ENCODE data around the gene S100A6.

The S100A6 gene

DNA sequence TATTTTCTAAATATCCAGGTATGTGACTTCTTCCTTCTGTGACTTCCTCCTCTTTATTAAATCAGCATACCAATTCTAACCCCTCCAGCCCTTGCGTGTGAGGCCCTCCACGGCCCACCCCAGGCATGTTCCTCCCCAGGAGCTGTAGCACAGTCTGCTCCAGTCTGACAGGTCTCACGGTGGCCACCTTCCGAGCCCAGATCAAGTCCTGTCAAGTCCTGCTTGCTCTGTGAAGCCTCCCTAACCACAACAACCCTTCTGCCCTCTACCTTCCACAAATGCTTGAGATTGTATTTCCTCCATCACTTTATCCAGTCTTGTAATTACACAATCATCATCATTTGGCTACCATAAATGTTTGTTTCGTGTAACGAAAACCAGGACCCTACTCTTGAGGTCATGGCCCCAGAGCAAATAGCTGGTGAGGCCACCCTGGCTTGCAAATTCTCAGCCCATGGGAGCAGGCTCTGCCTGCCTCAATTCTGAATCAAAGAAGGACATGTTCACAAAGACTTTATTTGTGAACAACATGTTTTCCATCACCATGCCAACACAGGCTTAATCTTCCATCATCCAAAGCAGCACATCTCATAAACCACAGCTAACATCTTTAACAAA is 42.3 kb downstream of the S100A6 start:
- no peak for DNase-seq

DNA sequence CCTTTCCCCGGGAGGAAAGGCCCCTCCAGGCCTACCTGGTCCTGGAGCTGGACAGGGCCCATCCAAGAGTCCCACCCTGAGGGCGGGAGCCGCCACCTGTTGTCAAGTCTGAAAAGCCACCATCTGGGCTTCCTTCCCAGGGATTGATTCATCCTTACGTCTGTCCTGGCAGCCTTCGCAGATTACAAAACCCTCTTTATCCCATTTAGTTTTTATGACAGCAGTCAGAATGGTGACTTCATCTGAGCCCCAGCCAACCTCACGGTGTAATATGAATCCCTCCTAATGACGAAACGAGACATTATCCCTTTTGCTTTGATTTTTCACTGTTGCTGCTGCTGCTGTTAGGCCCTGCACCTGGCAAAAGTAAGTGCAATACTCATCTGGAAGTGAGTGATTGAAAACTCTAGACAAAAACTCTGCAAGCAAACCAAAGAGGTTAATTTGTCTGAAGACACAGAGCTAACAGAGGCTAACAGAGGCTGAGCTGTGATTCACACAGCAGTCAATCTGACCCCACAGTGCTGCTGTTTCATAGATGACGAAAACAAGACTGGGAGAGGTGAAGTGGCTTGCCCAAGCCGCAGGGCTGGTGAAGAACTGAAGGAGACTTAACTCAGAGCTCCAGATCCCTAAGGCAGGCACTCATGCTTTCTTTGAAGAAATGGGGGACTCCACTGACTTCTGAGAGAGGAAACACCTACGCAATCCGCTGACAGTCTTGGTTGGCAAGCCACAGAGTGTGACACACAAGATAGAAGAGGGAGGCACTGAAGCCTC is 45.3 kb downstream of the S100A6 start:
- DNase-seq: peak; percentile 85

DNA sequence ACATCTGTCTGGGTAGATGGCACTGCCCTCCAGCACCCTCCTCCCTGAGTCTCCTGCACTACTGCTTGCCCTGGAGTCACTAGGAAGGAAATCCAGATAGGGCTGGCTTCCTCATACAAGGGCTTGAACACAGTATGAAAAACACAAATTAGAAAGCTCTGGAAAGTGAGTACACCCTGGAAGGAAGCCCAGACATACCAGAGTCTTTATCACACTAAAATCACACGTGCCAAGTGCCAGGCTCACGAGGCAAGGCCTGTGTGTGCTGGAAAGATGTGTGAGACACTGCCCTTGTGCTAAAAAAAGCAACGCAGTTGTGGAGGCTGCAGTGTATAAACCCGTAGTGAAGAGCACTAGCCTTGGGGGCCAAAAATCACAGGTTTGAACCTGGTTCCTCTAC is 47.1 kb downstream of the S100A6 start:
- DNase-seq: no peak

DNA sequence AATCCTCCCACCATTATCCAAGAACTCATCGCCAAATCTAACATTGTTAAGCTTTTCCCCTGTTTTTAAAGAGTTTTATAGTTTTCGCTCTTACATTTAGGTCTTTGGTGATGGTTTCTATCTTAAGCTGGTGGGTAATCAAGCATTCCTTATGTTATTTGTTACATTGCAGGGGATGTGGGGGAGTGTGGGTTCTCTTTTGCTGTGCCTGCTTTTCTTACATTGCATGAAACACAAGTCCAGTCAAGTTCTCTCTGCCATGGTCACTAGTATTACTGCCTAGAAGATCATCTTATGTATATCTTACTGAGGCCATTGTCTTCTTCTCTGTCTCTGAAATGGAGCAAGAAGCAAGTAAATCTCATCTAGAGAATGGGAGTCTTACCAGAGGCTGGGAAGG is 48.1 kb downstream of the S100A6 start:
- DNase-seq: no peak

DNA sequence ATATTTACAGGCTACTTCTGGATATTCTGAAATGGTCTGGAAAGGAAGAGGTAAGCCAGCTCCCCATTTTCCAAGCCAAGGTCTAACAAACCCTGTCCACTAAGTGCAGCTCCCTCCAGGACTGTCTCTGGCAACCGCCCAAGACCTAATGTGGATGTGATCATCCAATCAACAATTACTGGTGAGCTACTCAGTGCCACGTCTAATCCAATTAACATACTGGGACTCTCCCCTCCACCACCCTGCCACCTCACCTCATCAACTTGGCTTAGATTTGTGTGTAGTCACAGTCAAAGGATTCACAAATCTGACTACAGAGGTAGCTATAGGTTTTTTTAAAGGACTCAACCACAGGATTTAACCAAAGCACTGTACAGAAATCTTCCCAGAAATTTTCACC is 49.9 kb downstream of the S100A6 start:
- DNase-seq: no peak
